GM12873 (cell line): ENCODE data around the gene TRAPPC14.
A peak's percentile ranks its signal among the peaks of the same experiment; 100 is the strongest.

Experiments used
- CTCF ChIP-seq: IDR thresholded peaks from 2 replicates; pipeline ENCODE4 v1.5.1; 2012; ENCODE audit warnings: low read depth, mild to moderate bottlenecking, moderate library complexity, low read length, control low read depth; ENCODE audit not compliant: insufficient read depth; ENCODE audit errors: missing control alignments

The TRAPPC14 gene

GRCh38 chr7:100166970-100167911, 8.7 kb upstream of the TRAPPC14 start:
- no peak for TF ChIP-seq CTCF

GRCh38 chr7:100166317-100166940, 7.9 kb upstream of the TRAPPC14 start:
- no peak for TF ChIP-seq CTCF

- no peak for TF ChIP-seq CTCF
Measured at GRCh38 chr7:100163871-100164270, 5.3 kb upstream of the TRAPPC14 start.

GRCh38 chr7:100163006-100163531, 4.5 kb upstream of the TRAPPC14 start:
- no peak for TF ChIP-seq CTCF

- TF ChIP-seq CTCF = no peak
Measured at GRCh38 chr7:100160067-100160466, 1.5 kb upstream of the TRAPPC14 start.

- TF ChIP-seq CTCF = peak; percentile 34
Measured at GRCh38 chr7:100159099-100159623, 638 bp upstream of the TRAPPC14 start.
